ENCODE measurements around the gene VPS9D1. TPM values are rescaled to one million over a fixed set of nuclear protein-coding genes. Genes with fewer than 3 reads are reported as not detected.

The VPS9D1 gene
- total RNA-seq, 3 donors from 2014 or later: 2.2 to 4.8 (median 2.9) TPM

GRCh38 chr16:89738538-89739317 lies 18.0 kb upstream of the VPS9D1 start:
- no peak for ATAC-seq
- Mint-ChIP-seq H3K4me3 (no peak overlapping the region), H3K9me3 (no peaks in the 10 kb centered on the region), H3K27me3 (ENCODE audit: low read depth) (no peaks in the 10 kb centered on the region), H3K36me3 (ENCODE audit: insufficient read depth) (peaks cover 31% of the 10 kb centered on the region), H3K4me1 (ENCODE audit: low read depth) (peaks cover 39% of the 10 kb centered on the region)
- no peak for DNase-seq

DNA sequence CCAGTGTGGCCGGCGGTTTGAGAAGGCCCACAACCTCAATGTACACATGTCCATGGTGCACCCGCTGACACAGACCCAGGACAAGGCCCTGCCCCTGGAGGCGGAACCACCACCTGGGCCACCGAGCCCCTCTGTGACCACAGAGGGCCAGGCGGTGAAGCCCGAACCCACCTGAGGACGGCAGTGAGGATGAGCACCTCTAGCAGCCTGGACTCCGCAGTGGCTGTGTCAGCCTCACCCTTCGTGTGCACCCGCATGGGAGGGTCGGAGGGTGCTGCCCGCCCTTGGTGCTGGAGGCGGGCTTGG lies 17.3 kb upstream of the VPS9D1 start:
- Mint-ChIP-seq H3K4me1 (ENCODE audit: low read depth) (peaks cover 39% of the 10 kb centered on the region), H3K4me3 (no peak overlapping the region), H3K9me3 (no peaks in the 10 kb centered on the region), H3K27me3 (ENCODE audit: low read depth) (no peaks in the 10 kb centered on the region), H3K36me3 (ENCODE audit: insufficient read depth) (peaks cover 36% of the 10 kb centered on the region)
- ATAC-seq (no peak), DNase-seq (no peak)

DNA sequence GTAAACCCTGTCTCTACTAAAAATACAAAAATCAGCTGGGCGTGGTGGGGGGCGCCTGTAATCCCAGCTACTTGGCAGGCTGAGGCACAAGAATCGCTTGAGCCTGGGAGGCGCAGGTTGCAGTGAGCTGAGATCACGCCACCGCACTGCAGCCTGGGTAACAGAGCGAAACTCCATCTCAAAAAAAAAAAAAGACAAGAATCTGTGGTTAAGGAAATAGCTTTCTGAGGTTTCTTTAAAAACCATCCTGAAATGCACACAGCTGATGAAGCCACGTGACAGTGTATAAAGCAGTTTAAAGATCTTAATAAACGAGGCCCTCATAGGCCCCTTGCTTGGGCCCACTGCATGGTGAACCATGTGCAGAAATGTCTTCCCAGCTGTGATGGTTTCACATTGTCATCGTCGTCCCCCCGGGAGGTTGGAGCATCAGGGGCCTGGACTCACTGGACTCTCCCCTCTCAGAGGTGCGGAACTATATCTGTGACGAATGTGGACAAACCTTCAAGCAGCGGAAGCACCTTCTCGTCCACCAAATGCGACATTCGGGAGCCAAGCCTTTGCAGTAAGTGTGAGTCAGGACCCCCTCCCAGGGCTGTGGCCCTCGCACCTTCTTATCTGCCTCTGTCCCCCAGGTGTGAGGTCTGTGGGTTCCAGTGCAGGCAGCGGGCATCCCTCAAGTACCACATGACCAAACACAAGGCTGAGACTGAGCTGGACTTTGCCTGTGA lies 16.8 kb upstream of the VPS9D1 start:
- Mint-ChIP-seq H3K27me3 (ENCODE audit: low read depth) (no peaks in the 10 kb centered on the region), H3K9me3 (no peaks in the 10 kb centered on the region), H3K4me3 (no peak overlapping the region), H3K4me1 (ENCODE audit: low read depth) (peaks cover 38% of the 10 kb centered on the region), H3K36me3 (ENCODE audit: insufficient read depth) (peaks cover 38% of the 10 kb centered on the region)
- DNase-seq: no peak
- peak; percentile 53 to 59 for ATAC-seq

DNA sequence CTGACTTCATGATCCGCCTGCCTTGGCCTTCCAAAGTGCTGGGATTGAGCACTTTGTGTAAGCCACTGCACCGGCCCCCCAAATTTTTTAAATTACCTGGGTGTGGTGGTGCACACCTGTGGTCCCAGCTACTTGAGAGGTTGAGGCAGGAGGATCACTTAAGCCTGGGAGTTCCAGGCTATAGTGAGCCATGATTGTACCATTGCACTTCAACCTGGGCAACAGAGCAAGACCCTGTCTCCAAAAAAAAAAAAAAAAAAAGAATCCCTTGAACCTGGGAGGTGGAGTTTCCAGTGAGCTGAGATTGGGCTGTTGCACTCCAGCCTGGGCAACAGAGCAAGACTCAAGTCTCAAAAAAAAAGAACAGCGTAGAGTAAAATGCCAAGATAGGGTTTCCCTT lies 15.9 kb upstream of the VPS9D1 start:
- ATAC-seq (no peak), DNase-seq (no peak)
- peaks cover 45% of the 10 kb centered on the region for H3K36me3 Mint-ChIP-seq (ENCODE audit: insufficient read depth)
- H3K9me3 Mint-ChIP-seq: no peaks in the 10 kb centered on the region
- H3K4me3 Mint-ChIP-seq: no peak overlapping the region
- peaks cover 47% of the 10 kb centered on the region for H3K4me1 Mint-ChIP-seq (ENCODE audit: low read depth)
- no peaks in the 10 kb centered on the region for H3K27me3 Mint-ChIP-seq (ENCODE audit: low read depth)

GRCh38 chr16:89733792-89734191 lies 13.1 kb upstream of the VPS9D1 start:
- H3K4me3 Mint-ChIP-seq: no peak overlapping the region
- H3K27me3 Mint-ChIP-seq (ENCODE audit: low read depth): no peaks in the 10 kb centered on the region
- peaks cover 55% of the 10 kb centered on the region for H3K4me1 Mint-ChIP-seq (ENCODE audit: low read depth)
- H3K36me3 Mint-ChIP-seq (ENCODE audit: insufficient read depth): peaks cover 41% of the 10 kb centered on the region
- ATAC-seq (no peak), DNase-seq (no peak)
- H3K9me3 Mint-ChIP-seq: no peaks in the 10 kb centered on the region

DNA sequence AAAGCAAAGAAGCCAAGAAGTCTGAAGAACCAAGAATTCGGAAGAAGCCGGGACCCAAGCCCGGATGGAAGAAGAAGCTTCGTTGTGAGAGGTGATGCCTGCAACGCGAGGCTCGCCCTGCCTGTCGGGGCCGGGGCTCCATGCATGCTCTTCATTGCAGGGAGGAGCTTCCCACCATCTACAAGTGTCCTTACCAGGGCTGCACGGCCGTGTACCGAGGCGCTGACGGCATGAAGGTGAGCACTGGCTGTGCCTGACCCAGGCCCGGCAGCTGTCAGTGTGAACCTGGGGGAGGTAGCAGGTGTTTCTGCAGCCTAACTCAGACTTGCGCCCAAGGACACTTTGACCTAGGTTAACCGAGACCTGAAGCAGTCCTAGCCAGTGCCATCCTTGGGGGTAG lies 12.6 kb upstream of the VPS9D1 start:
- ATAC-seq: no peak
- peaks cover 52% of the 10 kb centered on the region for H3K4me1 Mint-ChIP-seq (ENCODE audit: low read depth)
- H3K36me3 Mint-ChIP-seq (ENCODE audit: insufficient read depth): peaks cover 38% of the 10 kb centered on the region

DNA sequence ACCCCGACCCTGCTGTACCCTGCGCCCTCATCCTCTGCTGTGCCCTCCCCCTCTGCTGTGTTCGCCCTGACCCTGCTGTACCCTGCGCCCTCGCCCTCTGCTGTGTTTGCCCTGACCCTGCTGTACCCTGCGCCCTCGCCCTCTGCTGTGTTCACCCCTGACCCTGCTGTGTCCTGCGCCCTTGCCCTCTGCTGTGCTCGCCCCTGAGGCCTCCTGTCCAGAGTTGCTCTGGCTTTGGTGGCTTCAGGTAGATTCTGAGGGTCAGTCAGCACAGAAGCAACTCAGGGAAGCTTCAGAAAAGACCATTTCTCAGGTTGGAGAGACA lies 12.2 kb upstream of the VPS9D1 start:
- no peak for ATAC-seq

More for the DNA sequence above, 12.6 kb upstream of the VPS9D1 start:
- no peak for DNase-seq
- Mint-ChIP-seq H3K27me3 (ENCODE audit: low read depth) (no peaks in the 10 kb centered on the region), H3K9me3 (no peaks in the 10 kb centered on the region), H3K4me3 (no peak overlapping the region)

GRCh38 chr16:89732142-89732917 lies 11.6 kb upstream of the VPS9D1 start:
- Mint-ChIP-seq H3K36me3 (ENCODE audit: insufficient read depth) (peaks cover 35% of the 10 kb centered on the region), H3K9me3 (no peaks in the 10 kb centered on the region), H3K4me3 (no peak overlapping the region), H3K4me1 (ENCODE audit: low read depth) (peaks cover 52% of the 10 kb centered on the region), H3K27me3 (ENCODE audit: low read depth) (no peaks in the 10 kb centered on the region)
- ATAC-seq: no peak
- no peak for DNase-seq

More for the DNA sequence above, 12.2 kb upstream of the VPS9D1 start:
- Mint-ChIP-seq H3K36me3 (ENCODE audit: insufficient read depth) (peaks cover 37% of the 10 kb centered on the region), H3K4me3 (no peak overlapping the region), H3K27me3 (ENCODE audit: low read depth) (no peaks in the 10 kb centered on the region), H3K9me3 (no peaks in the 10 kb centered on the region), H3K4me1 (ENCODE audit: low read depth) (peaks cover 52% of the 10 kb centered on the region)
- DNase-seq: no peak

DNA sequence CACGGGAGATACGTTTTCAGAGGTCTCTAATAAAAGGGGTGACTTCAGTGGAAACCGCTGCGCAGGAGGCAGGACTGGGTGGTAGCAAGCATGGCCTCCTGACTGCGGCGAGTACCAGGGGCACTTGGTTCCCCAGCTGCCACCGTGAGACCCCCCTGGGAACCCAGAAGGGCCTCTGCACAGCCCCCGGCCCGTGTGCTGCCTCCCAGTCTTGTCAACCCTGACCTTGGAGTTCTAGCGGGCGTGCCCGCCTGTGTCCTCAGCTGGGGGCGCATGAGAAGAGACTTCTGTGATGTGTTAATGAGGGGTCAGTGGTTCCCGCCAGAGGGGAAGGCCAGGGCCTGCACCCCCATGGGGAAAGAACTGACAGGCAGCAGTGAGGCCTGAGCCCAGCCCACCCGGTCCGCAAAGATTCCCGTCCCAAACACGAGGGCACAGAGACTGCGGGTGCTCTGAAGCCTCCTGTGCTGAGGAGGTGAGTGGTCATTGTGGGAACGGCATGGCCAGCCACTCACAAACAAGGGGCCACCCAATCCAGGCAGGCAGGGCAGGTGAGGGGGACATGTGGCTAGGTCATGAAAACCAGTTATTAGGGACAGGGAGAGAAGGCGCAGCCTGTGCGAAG lies 10.0 kb upstream of the VPS9D1 start:
- DNase-seq (no peak), ATAC-seq (no peak)
- H3K9me3 Mint-ChIP-seq: no peaks in the 10 kb centered on the region
- no peaks in the 10 kb centered on the region for H3K27me3 Mint-ChIP-seq (ENCODE audit: low read depth)
- H3K4me1 Mint-ChIP-seq (ENCODE audit: low read depth): peaks cover 54% of the 10 kb centered on the region
- H3K4me3 Mint-ChIP-seq: no peak overlapping the region
- peaks cover 39% of the 10 kb centered on the region for H3K36me3 Mint-ChIP-seq (ENCODE audit: insufficient read depth)

DNA sequence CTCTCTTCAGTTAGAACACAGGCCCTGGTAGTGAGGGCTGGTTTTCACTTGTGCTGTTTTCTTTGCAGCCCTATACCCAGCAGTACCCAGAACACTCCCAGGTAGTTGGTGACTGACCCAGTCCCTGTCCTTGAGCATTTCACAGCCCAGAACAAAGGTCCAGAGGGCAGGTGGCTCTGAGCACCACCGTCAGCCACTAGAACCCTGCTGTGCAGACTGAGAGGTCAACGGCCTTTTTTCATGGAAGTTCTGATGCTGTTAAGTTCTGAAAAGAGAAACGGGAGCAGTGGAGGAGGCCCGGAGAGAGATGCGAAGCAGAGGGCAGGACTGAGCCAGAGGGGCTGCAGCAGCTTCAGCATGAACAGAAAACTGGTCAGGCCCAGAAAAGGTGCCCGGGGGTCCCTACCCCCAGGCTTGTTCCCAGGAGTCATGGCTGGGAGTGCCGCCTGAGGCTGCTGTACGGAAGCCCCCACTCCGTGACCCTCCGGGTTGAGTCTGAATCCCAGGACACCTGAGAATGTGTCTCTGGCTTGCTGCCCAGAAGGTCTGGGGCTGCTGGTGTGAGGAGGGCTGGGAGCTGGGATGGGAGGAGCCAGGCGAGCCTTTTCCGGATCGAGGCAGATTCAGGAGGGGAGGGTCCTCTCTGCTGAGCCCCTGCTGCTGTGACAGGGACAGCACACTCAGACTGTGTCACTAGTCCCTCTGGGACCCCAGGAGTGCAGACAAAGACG lies 9.3 kb upstream of the VPS9D1 start:
- DNase-seq (no peak), ATAC-seq (no peak)
- H3K9me3 Mint-ChIP-seq: no peaks in the 10 kb centered on the region
- H3K36me3 Mint-ChIP-seq (ENCODE audit: insufficient read depth): peaks cover 37% of the 10 kb centered on the region
- peaks cover 49% of the 10 kb centered on the region for H3K4me1 Mint-ChIP-seq (ENCODE audit: low read depth)
- no peak overlapping the region for H3K4me3 Mint-ChIP-seq
- H3K27me3 Mint-ChIP-seq (ENCODE audit: low read depth): no peaks in the 10 kb centered on the region

DNA sequence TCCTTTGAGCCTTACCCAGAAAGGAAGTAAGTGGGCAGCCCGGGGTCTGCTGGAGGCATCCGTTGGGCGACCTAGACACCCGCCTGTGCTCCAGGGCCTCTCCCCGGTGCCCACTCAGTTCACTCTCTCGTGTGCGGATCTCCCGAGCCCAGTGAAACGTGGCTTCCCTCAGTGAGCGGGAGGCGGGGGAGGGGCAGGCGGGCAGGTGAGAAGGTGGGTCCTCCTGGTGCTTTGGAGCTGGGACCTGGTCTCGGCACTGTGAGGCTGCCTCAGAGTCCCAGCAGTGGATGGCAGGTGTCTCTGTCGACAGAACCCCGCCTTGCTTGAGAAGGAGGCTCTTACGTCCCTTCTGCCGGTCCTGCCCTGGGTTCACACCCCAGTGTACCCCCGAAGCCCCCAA lies 8.6 kb upstream of the VPS9D1 start:
- Mint-ChIP-seq H3K4me3 (no peak overlapping the region), H3K27me3 (ENCODE audit: low read depth) (no peaks in the 10 kb centered on the region), H3K4me1 (ENCODE audit: low read depth) (peaks cover 48% of the 10 kb centered on the region), H3K36me3 (ENCODE audit: insufficient read depth) (peaks cover 34% of the 10 kb centered on the region), H3K9me3 (no peaks in the 10 kb centered on the region)
- no peak for ATAC-seq
- DNase-seq: no peak

DNA sequence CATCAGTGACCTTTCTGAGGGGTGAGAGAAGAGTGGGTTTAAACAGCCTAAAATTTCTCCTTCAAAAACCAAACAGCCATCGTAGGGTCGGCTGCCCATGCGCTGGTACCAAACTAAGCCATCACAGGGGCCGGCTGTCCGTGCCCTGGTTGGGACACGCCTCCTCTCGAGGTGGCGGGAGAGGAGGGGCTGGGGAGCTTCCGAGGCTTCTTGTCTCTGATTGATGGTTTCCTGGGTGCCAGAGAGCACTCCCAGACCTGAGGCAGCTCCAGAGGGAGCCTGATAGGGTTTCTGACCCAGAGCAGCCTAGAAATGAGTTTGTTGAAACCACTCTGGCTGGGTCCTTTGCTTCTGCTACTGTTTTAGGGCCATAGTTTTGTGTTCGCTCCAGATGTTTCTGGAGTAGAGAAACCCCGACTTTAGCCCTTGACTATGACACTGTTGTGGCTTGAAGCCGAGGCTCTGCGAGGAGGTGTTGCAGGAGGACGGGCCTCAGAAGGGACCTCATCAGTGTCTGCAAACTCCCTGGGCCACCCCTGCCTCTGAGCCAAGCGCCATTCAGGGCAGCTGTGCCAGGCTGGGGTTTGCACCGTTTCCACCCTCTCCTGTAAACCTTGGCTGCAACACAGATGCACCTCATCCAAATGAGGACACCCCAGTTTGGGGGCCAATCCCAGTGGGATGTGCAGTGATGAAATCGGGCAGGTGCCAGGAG lies 6.9 kb upstream of the VPS9D1 start:
- Mint-ChIP-seq H3K9me3 (no peaks in the 10 kb centered on the region), H3K4me1 (ENCODE audit: low read depth) (peaks cover 61% of the 10 kb centered on the region), H3K36me3 (ENCODE audit: insufficient read depth) (peaks cover 36% of the 10 kb centered on the region), H3K27me3 (ENCODE audit: low read depth) (no peaks in the 10 kb centered on the region), H3K4me3 (peak overlapping the region; percentile 29)
- DNase-seq (no peak), ATAC-seq (no peak)

All from activated T-cell treated with anti-CD3 and anti-CD28 coated beads, Interleukin-2, amount 50 U/mL, for 4 hours (primary cell).